ENCODE measurements around the gene GPSM3.
"Not testable (repeated sequence)": the region's sequence is repeated elsewhere in the genome, so short reads cannot be mapped to it uniquely, and the experiment has no call there.

The GPSM3 gene

DNA sequence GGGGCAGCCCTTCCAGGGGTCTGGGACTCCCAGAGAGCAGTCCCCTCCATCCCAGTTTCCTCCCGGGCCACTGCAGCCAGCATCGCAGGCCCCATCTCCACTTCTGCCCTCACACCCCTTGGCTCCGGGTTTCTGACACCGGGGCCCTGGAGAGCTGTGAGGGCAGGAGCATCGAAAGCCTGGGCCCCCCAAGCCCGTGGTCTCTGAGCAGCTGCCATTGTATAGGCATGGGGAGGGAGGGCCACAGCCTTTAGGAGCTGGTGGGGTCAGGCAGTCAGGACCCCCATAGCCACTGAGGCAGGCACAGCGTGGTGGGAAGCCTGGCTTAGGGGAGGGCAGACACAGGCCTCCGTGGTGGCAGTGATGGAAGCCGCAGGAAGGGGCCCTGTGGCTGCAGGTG, 9.7 kb upstream of the GPSM3 start:
- no peak for DNase-seq (ENCODE audit: low read depth)

- DNase-seq (ENCODE audit: low read depth) = no peak
Measured at GRCh38 chr6:32200711-32201475, 8.4 kb upstream of the GPSM3 start.

DNA sequence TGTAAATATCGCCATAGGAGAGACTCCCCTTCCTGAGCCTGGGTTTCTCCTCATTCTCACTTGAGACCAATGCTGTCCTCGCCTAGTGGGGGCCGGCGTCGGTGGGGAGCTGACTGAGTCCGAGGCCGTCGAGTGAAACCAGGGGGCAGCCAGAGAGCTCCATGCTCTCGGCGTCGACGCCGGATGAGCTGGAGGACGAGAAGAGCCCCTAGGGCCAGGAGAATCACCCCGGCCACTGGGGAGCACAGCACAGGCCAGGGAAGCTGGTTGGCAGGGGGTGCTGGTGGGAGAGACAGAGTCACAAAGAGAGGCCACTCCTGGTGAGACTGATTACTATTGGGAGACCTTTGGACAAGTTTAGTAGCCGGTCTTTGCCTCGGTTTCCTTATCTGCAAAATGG, 6.4 kb upstream of the GPSM3 start:
- DNase-seq (ENCODE audit: low read depth) = no peak

GRCh38 chr6:32198345-32198696, 5.9 kb upstream of the GPSM3 start:
- no peak for DNase-seq (ENCODE audit: low read depth)

DNA sequence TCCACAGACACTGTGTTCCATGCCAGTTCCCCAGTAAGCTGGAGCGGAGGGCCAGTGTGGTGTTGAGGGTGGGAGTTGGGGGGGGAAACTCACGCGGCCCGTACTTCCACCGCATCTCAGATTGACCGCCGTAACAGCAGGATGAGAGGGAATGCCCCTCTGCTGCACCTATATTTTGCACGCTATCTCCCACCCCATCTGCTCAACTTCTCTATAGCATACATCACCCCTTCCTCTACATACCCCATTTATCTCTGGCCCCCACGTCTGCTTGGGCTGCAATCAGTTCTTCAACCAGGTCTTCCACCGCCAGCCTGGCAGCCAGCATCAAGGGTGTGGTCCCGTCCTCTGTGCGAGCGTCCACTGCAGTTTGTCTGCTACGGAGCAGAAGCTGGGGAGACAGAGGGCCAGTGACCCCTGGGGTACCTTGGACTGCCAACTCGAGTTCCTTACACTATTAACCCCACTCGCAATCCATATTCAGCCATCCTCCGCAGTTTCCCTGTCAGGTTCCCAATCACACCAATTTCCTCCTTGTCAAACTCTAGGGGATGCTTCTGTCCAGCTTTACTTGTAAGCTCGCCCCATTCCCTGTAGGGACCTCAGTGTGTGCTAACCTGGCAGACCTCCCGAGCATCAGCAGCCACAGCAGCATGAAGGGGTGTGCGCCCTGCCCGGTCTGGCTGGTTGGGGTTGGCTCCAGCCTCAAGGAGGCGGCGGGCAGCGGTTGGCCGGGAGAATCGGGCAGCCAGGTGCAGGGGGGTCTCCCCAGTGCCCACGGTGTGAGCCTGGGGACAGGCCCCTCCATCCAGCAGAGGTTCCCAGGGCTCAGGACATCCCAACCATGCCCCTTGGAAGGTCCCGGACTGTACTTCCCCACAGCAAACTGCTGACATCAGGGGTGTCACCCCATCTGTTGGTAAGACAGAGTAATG, 4.5 kb upstream of the GPSM3 start:
- DNase-seq (ENCODE audit: low read depth) = peak; percentile 21

DNA sequence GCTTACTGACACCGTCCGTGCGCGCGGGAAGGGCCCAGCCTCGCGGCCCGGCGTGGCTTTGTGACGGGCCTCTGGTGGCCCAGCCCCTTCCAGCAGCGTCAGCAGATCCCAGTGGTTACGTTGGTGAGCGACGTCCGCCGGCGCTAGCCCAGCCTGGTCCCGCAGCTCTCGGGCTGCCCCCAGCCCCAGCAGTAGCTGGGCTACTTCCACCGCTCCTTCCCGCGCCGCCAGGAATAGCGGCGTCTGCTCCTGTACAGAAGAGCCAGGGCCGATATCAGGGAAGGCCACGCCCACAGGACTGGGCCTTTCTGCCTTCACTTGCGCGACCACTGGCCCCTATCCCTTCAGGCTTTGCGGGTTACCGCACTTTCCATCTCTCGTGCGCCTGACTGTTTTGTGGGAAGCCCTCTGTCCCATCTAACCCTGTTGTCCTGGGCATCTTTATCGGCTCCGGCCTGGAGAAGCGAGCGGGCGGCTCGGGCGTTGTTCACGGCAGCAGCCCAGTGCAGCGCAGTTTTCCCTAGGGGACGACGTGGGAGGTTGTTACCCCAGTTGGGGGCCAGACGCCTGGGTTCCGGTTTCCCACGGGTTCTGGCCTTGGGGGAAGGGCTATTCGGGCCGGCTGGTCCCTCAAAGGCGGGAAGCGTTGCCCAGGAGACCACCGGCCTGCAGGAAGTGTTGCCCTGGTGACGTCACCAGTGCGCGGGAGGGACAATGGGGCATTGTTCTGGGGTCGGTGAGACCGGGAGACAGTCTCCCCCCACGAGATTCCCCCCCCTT, 3.6 kb upstream of the GPSM3 start:
- peak; percentile 74 for DNase-seq (ENCODE audit: low read depth)

- peak; percentile 100 for DNase-seq (ENCODE audit: low read depth)
Measured at GRCh38 chr6:32195652-32195901, 3.1 kb upstream of the GPSM3 start.

GRCh38 chr6:32194825-32195651, 2.6 kb upstream of the GPSM3 start:
- peak; percentile 69 for DNase-seq (ENCODE audit: low read depth)

DNA sequence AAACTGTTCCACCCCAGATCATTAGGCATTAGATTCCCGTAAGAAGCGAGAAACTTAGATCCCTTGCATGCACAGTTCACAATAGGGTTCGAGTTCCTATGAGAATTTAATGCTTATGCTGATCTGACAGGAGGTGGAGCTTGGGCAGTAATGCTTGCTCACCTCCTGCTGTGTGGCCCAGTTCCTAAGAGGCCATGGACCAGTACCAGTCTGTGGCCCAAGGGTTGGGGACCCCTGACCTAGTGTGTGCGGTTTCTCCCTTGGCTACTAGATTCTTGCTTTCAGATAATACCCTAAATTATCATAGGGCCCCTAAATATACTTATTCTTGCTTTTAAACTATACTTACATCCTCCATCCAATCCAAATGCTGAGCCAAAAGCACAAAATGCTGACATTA, 1.9 kb upstream of the GPSM3 start:
- no peak for DNase-seq (ENCODE audit: low read depth)

DNA sequence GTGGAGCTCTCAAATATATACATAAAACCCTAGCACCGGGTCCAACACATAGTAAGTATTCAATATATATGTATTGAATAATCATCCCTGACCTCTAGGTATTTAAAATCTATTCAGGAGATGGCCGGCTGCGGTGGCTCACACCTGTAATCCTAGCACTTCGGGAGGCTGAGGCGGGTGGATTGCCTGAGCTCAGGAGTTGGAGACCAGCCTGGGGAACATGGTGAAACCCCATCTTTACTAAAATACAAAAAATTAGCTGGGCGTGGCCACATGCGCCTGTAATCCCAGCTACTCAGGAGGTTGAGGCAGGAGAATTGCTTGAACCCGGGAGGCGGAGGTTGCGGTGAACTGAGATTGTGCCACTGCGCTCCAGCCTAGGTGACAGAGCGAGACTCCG, 653 bp upstream of the GPSM3 start:
- not testable (repeated sequence) for DNase-seq (ENCODE audit: low read depth)

- no peak for DNase-seq (ENCODE audit: low read depth)
Measured at GRCh38 chr6:32191696-32192607, 491 bp downstream of the GPSM3 start.

DNA sequence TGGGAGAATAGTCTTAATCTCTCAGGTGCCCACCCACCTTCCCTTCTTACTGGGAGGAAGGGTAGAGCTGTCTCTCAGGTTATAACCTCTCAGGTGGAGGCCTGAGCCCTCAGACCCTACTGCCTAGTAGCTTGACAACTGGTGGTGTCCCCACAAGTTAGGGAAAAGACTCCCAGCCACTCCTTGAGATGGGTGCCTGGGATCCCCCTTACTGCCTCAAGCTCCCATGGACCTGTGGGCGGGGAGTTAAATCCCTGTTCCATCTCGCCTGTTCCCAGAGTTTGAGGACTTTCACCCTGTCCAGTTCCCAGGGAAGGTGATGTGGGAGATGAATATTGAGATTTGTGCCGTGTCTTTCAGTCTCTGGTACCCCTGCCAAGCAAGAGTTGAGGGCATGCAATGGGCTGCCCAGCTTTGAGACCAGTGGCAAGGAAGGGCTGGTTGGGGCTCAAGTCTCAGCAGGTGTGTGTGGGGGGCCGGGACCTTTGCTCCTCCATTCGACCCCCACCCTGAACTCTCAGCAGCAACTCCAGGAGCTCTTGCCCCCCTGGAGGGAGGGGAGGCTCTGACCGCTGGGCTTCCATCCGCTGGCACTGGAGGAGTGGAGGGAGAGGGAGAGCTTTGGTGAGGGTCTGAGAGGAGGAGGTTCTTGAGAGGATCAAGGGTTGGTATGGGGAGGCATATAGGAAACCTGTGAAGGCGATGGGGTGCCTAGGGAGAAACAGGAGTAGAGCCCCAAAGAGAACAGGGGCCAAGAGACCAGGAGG, 1.3 kb downstream of the GPSM3 start:
- no peak for DNase-seq (ENCODE audit: low read depth)

GRCh38 chr6:32190054-32190851, 2.2 kb downstream of the GPSM3 start, which contains the start of gene PBX2:
Gene PBX2, minus strand, starts transcription at chr6:32190202. Its CDS starts 287 bp downstream, at chr6:32189915.
- peak; percentile 91 for DNase-seq (ENCODE audit: low read depth)

GRCh38 chr6:32189742-32190053, 2.7 kb downstream of the GPSM3 start:
- no peak for DNase-seq (ENCODE audit: low read depth)

GRCh38 chr6:32189069-32189741, 3.2 kb downstream of the GPSM3 start:
- DNase-seq (ENCODE audit: low read depth) = no peak

DNA sequence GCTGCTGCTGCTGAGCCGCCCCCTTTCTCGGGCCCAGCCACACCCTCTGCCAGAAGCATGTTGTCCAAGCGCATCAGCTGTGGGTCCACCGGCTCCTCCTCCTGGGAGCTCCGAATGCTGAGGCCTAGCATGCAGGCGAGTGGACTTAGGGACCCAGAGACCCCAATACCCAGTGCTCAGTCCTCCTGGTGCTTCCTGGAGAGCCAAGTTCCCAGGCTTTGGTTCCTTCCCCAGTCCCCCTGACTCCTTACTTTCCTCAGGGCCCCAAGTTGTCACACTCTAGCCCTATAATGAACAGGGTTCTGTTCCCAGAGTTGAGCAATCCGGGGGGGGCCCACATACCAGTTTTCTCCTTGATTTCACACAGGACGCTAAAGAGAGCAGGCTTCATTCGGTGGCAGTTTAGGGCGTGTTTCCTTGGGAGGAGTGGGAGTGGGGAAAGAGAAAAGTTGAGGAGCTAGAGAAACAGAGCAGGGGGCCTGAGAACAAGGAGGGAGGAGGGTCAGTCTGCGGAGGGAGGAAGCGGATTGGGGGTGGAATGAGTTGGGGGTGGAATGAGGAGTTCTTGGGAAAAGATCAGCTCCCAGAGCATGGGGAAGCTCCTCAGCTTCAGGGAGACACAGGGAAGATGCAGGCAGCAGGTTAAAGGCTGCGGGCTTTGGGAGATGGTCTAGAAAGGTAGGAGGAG, 3.9 kb downstream of the GPSM3 start:
- DNase-seq (ENCODE audit: low read depth) = peak; percentile 49

- DNase-seq (ENCODE audit: low read depth) = not testable (repeated sequence)
Measured at GRCh38 chr6:32187725-32188380, 4.6 kb downstream of the GPSM3 start.

Data from iris pigment epithelial cell (primary cell).